PFSK-1 (cell line): ENCODE data around the gene CCDC27. TPM values are rescaled to one million over a fixed set of nuclear protein-coding genes. Genes with fewer than 3 reads are reported as not detected.

Experiments used
- FOXP2 ChIP-seq: optimal IDR thresholded peaks from 2 replicates; pipeline ENCODE3; 2011; ENCODE audit warnings: borderline replicate concordance, control low read depth, inconsistent platforms; ENCODE audit not compliant: insufficient read depth; ENCODE audit errors: extremely low read length, extremely low read depth
- POLR2AphosphoS5 ChIP-seq: IDR thresholded peaks from 2 replicates; pipeline ENCODE4 v1.6.1; 2012; ENCODE audit warnings: low read depth, mild to moderate bottlenecking, control low read depth, low read length, moderate library complexity
- REST ChIP-seq, 2 experiments: IDR thresholded peaks; 2 replicates each; pipeline versions ENCODE4 v1.6.1 to v1.8.0; 2011 to 2012; ENCODE audit warnings: low read depth in 2 of 2, low read length in 2 of 2, control low read depth in 1 of 2, inconsistent platforms in 1 of 2, mild to moderate bottlenecking in 1 of 2, moderate library complexity in 1 of 2; ENCODE audit not compliant: insufficient read depth in 1 of 2
- SIN3A ChIP-seq: IDR thresholded peaks from 2 replicates; pipeline ENCODE4 v1.6.1; 2012; ENCODE audit warnings: mild to moderate bottlenecking, low read length, moderate library complexity, borderline replicate concordance; ENCODE audit not compliant: insufficient read depth
- TAF1 ChIP-seq: IDR thresholded peaks from 2 replicates; pipeline ENCODE4 v1.6.1; 2012; ENCODE audit warnings: low read length, control low read depth, borderline replicate concordance; ENCODE audit not compliant: insufficient read depth
- polyA plus RNA-seq: library from polyadenylated mRNA; unstranded; fragments of >200 nt; gene quantifications from one replicate; pipeline ENCODE4 v1.2.1, GENCODE V29; 2012; ENCODE audit warnings: low read depth, missing spikeins; ENCODE audit not compliant: insufficient read length

Gene CCDC27
- 0.13 TPM for polyA plus RNA-seq

GRCh38 chr1:3752400-3752945 is at the start of gene CCDC27:
CCDC27 (plus strand) TSS chr1:3752450; CDS start chr1:3752482, 32 bp downstream.
- no peak for TF ChIP-seq SIN3A
- no peak for TF ChIP-seq FOXP2
- TF ChIP-seq TAF1: no peak
- TF ChIP-seq POLR2AphosphoS5: no peak
- no peak for TF ChIP-seq REST (IDR thresholded peaks at IDR 0.05; ENCODE audit: insufficient read depth in 1 of 2, low read depth in 2 of 2, low read length in 2 of 2)

- TF ChIP-seq POLR2AphosphoS5 (no peak), FOXP2 (no peak), SIN3A (no peak), TAF1 (no peak), REST (IDR thresholded peaks at IDR 0.05; ENCODE audit: insufficient read depth in 1 of 2, low read depth in 2 of 2, low read length in 2 of 2) (no peak)
Measured at GRCh38 chr1:3702528-3702927, 49.7 kb upstream of the CCDC27 start.

- TF ChIP-seq TAF1 (no peak), SIN3A (no peak), POLR2AphosphoS5 (no peak), FOXP2 (no peak), REST (IDR thresholded peaks at IDR 0.05; ENCODE audit: insufficient read depth in 1 of 2, low read depth in 2 of 2, low read length in 2 of 2) (no peak)
Measured at GRCh38 chr1:3702990-3703728, 49.1 kb upstream of the CCDC27 start.

GRCh38 chr1:3703786-3704371 is 48.4 kb upstream of the CCDC27 start:
- TF ChIP-seq FOXP2: no peak
- TF ChIP-seq TAF1: no peak
- TF ChIP-seq REST (IDR thresholded peaks at IDR 0.05; ENCODE audit: insufficient read depth in 1 of 2, low read depth in 2 of 2, low read length in 2 of 2): no peak
- TF ChIP-seq SIN3A: no peak
- TF ChIP-seq POLR2AphosphoS5: no peak
